Measurements from ENCODE around the gene BEST2. TPM values are rescaled to one million over a fixed set of nuclear protein-coding genes. Genes with fewer than 3 reads are reported as not detected.
"Not testable (repeated sequence)": the region's sequence is repeated elsewhere in the genome, so short reads cannot be mapped to it uniquely, and the experiment has no call there.

BEST2 gene
- total RNA-seq, 8 experiments from 2014 or later: 0.11 to 1.00 (median 0.42) TPM; not detected in 3

- Histone ChIP-seq H3K4me1 (replicated peaks in 1 of 2) (peaks cover 22 to 27% of the 10 kb centered on the region in 2 donors), H3K4me3 (peak overlapping the region; percentile 41 to 91 (median 52)), H3K27ac (no peak overlapping the region)
- in situ Hi-C loops (cut with MboI; ENCODE audit: low pct_unique_long_range_greater_than_20kb in 2 of 9, low sequenced_read_pairs in 9 of 9, unreplicated experiment in 9 of 9): no loop called here
- ATAC-seq (replicated peaks in 6 of 8): peak; percentile 2 to 54 (median 38)
- 0 to 20% (median 10%) methylated on average over 1 to 13 of the region's 81 CpGs; no CpG with 5 or more reads in 6 of the 10 experiments for WGBS, 10 experiments
These were observed 42.0 kb downstream of the BEST2 start for GRCh38 chr19:12793290-12794195.

GRCh38 chr19:12794196-12794941, 42.8 kb downstream of the BEST2 start:
- Histone ChIP-seq H3K4me3 (peak overlapping the region in 4 of 5 donors; percentile 41 to 91 (median 54)), H3K27ac (no peak overlapping the region), H3K4me1 (replicated peaks in 1 of 2) (peaks cover 14 to 19% of the 10 kb centered on the region in 2 donors)
- in situ Hi-C loops (cut with MboI; ENCODE audit: low pct_unique_long_range_greater_than_20kb in 2 of 9, low sequenced_read_pairs in 9 of 9, unreplicated experiment in 9 of 9): no loop called here
- 0 to 93% (median 78%) methylated on average over 1 to 6 of the region's 7 CpGs for WGBS, 10 experiments
- ATAC-seq (replicated peaks in 6 of 8): no peak

GRCh38 chr19:12794971-12795381, 43.4 kb downstream of the BEST2 start:
- Histone ChIP-seq H3K4me1 (replicated peaks in 1 of 2) (peaks cover 13 to 16% of the 10 kb centered on the region in 2 donors), H3K27ac (no peak overlapping the region), H3K4me3 (no peak overlapping the region)
- no peak for ATAC-seq (replicated peaks in 6 of 8)
- WGBS, 10 experiments: 81 to 100% (median 97%) methylated on average over 1 to 7 of the region's 9 CpGs; no CpG with 5 or more reads in 3 of the 10 experiments
- in situ Hi-C loops (cut with MboI; ENCODE audit: low pct_unique_long_range_greater_than_20kb in 2 of 9, low sequenced_read_pairs in 9 of 9, unreplicated experiment in 9 of 9): no loop called here

GRCh38 chr19:12796146-12797071, 44.8 kb downstream of the BEST2 start:
- no peak overlapping the region for H3K27ac ChIP-seq
- peak in 7 of 8 experiments; percentile 3 to 12 (median 8) for ATAC-seq (replicated peaks in 6 of 8)
- peaks cover 10 to 11% of the 10 kb centered on the region in 2 donors for H3K4me1 ChIP-seq (replicated peaks in 1 of 2)
- no peak overlapping the region for H3K4me3 ChIP-seq
- WGBS, 10 experiments: 0 to 80% (median 11%) methylated on average over 1 to 7 of the region's 18 CpGs; no CpG with 5 or more reads in 2 of the 10 experiments
- in situ Hi-C loops (cut with MboI; ENCODE audit: low pct_unique_long_range_greater_than_20kb in 2 of 9, low sequenced_read_pairs in 9 of 9, unreplicated experiment in 9 of 9): no loop called here

GRCh38 chr19:12797141-12797587, 45.6 kb downstream of the BEST2 start:
- peaks cover 10 to 11% of the 10 kb centered on the region in 2 donors for H3K4me1 ChIP-seq (replicated peaks in 1 of 2)
- WGBS, 10 experiments: 83 to 100% (median 94%) methylated on average over 1 to 6 of the region's 6 CpGs; no CpG with 5 or more reads in 2 of the 10 experiments
- H3K4me3 ChIP-seq: no peak overlapping the region

GRCh38 chr19:12797607-12798006, 46.0 kb downstream of the BEST2 start:
- whole genome bisulfite sequencing, 10 experiments: 93 to 100% (median 97%) methylated on average over 1 to 7 of the region's 7 CpGs; no CpG with 5 or more reads in 2 of the 10 experiments
- ATAC-seq (replicated peaks in 6 of 8); H3K27ac ChIP-seq; in situ Hi-C loops (cut with MboI; ENCODE audit: low pct_unique_long_range_greater_than_20kb in 2 of 9, low sequenced_read_pairs in 9 of 9, unreplicated experiment in 9 of 9); H3K4me3 ChIP-seq: not testable (repeated sequence)
- H3K4me1 ChIP-seq (replicated peaks in 1 of 2): peaks cover 14% of the 10 kb centered on the region in 2 donors

More at GRCh38 chr19:12797141-12797587, 45.6 kb downstream of the BEST2 start:
- no peak overlapping the region for H3K27ac ChIP-seq
- in situ Hi-C loops (cut with MboI; ENCODE audit: low pct_unique_long_range_greater_than_20kb in 2 of 9, low sequenced_read_pairs in 9 of 9, unreplicated experiment in 9 of 9): no loop called here
- ATAC-seq (replicated peaks in 6 of 8): no peak

GRCh38 chr19:12799742-12800465, 48.3 kb downstream of the BEST2 start:
- no peak for ATAC-seq (replicated peaks in 6 of 8)
- Histone ChIP-seq H3K27ac (no peak overlapping the region), H3K4me1 (replicated peaks in 1 of 2) (peaks cover 11 to 14% of the 10 kb centered on the region in 2 donors), H3K4me3 (peak overlapping the region in 3 of 5 donors; percentile 84 to 92 (median 88))
- in situ Hi-C loops (cut with MboI; ENCODE audit: low pct_unique_long_range_greater_than_20kb in 2 of 9, low sequenced_read_pairs in 9 of 9, unreplicated experiment in 9 of 9): no loop called here
- 85 to 100% (median 100%) methylated on average over 1 to 4 of the region's 18 CpGs; no CpG with 5 or more reads in 7 of the 10 experiments for WGBS, 10 experiments

- H3K4me1 ChIP-seq (replicated peaks in 1 of 2): peaks cover 11 to 14% of the 10 kb centered on the region in 2 donors
- in situ Hi-C loops (cut with MboI; ENCODE audit: low pct_unique_long_range_greater_than_20kb in 2 of 9, low sequenced_read_pairs in 9 of 9, unreplicated experiment in 9 of 9): no loop called here
- no peak for ATAC-seq (replicated peaks in 6 of 8)
- 57 to 100% methylated on average over 1 of the region's 1 CpG; no CpG with 5 or more reads in 8 of the 10 experiments for WGBS, 10 experiments
- H3K4me3 ChIP-seq: peak overlapping the region; percentile 67 to 92 (median 84)
- no peak overlapping the region for H3K27ac ChIP-seq
These were observed 48.8 kb downstream of the BEST2 start for GRCh38 chr19:12800466-12800770.

- peak overlapping the region; percentile 67 to 92 (median 84) for H3K4me3 ChIP-seq
- in situ Hi-C loops (cut with MboI; ENCODE audit: low pct_unique_long_range_greater_than_20kb in 2 of 9, low sequenced_read_pairs in 9 of 9, unreplicated experiment in 9 of 9): no loop called here
- WGBS, 10 experiments: 0 to 10% (median 0%) methylated on average over 3 to 9 of the region's 38 CpGs; no CpG with 5 or more reads in 4 of the 10 experiments
- peak; percentile 4 to 46 (median 38) for ATAC-seq (replicated peaks in 6 of 8)
- H3K4me1 ChIP-seq (replicated peaks in 1 of 2): peaks cover 12 to 15% of the 10 kb centered on the region in 2 donors
- peak overlapping the region; percentile 48 to 70 for H3K27ac ChIP-seq
These were observed 49.4 kb downstream of the BEST2 start for GRCh38 chr19:12800923-12801465.

GRCh38 chr19:12801466-12802266, 50.1 kb downstream of the BEST2 start, which contains the start of the genes PRDX2 and THSD8:
Gene PRDX2, minus strand, starts transcription at chr19:12801800. Its CDS starts 539 bp downstream, at chr19:12801261.
Gene THSD8, plus strand, starts transcription at chr19:12802069. Its CDS starts 3 bp downstream, at chr19:12802072.
- H3K4me1 ChIP-seq (replicated peaks in 1 of 2): peaks cover 12 to 13% of the 10 kb centered on the region in 2 donors
- H3K4me3 ChIP-seq: peak within 1 kb of the TSS; percentile 67 to 92 (median 84)
- 0% methylated on average over 1 to 19 of the region's 78 CpGs; no CpG with 5 or more reads in 5 of the 10 experiments for WGBS, 10 experiments
- peak; percentile 64 to 83 (median 78) for ATAC-seq (replicated peaks in 6 of 8)
- in situ Hi-C loops (cut with MboI; ENCODE audit: low pct_unique_long_range_greater_than_20kb in 2 of 9, low sequenced_read_pairs in 9 of 9, unreplicated experiment in 9 of 9): no loop called here
- peak within 1 kb of the TSS; percentile 48 to 70 for H3K27ac ChIP-seq

Measured in motor neuron (in vitro differentiated cells).